ENCODE results near the gene APOC1. TPM values are rescaled to one million over a fixed set of nuclear protein-coding genes. Genes with fewer than 3 reads are reported as not detected.

APOC1 gene
- total and polyA plus RNA-seq, 9 donors, result 14.4 to 625 (median 47.4) TPM

DNA sequence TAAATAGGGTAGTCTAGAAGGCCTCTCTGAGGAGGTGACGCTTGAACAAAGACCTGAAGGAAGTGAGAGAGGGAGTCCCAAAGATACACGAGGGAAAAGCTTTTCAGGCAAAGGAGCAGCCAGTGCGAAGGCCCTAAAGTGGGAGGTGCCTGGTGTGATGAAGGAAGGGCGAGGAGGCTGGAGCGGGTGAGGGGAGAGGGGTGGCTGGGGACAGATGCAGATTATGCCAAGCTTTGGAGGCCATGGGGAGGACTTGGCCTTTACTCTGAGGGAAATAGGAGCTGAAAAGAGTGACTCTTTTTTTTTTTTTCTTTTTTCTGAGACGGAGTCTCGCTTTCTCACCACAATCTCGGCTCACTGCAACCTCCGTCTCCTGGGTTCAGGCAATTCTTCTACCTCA, 43.7 kb downstream of the APOC1 start:
- peaks cover 11% of the 10 kb centered on the region for H3K4me1 ChIP-seq (ENCODE audit: insufficient read depth)
- H3K9me3 ChIP-seq, result no peaks in the 10 kb centered on the region
- no peak for DNase-seq
- intact Hi-C loops (cut with DNase I), result no loop called here
- H3K27me3 ChIP-seq, result no peaks in the 10 kb centered on the region
- whole genome bisulfite sequencing, 3 donors, result 78 to 82% (median 79%) methylated on average over 9 of the region's 9 CpGs
- H3K36me3 ChIP-seq, result no peaks in the 10 kb centered on the region
- H3K4me3 ChIP-seq, result no peak overlapping the region
- H3K27ac ChIP-seq, result no peak overlapping the region
- TF ChIP-seq POLR2A (IDR thresholded peaks at IDR 0.05), result no peak
- TF ChIP-seq EP300 (IDR thresholded peaks at IDR 0.05), result no peak

DNA sequence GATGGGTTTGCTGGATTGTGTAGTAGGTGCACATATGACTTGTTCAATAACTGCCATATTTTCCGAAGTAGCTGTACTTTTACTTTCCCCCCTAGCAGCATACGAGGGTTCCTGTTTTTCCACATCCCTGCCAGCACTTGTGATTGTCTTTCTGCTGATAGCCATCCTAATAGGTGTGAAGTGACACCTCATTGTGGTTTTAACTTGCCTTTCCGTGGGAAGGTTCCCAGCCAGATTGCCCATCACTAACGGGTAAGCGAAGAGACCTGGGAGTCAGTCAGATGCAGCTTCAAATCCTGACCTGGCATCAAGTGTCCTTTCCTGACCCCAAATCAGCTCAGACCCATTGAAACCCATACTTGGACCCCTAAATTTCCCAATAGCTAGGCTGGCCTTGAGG, 45.3 kb downstream of the APOC1 start:
- no peak for DNase-seq
- peaks cover 11% of the 10 kb centered on the region for H3K4me1 ChIP-seq (ENCODE audit: insufficient read depth)
- intact Hi-C loops (cut with DNase I), result no loop called here
- no peak overlapping the region for H3K27ac ChIP-seq
- TF ChIP-seq, protein P1, sequence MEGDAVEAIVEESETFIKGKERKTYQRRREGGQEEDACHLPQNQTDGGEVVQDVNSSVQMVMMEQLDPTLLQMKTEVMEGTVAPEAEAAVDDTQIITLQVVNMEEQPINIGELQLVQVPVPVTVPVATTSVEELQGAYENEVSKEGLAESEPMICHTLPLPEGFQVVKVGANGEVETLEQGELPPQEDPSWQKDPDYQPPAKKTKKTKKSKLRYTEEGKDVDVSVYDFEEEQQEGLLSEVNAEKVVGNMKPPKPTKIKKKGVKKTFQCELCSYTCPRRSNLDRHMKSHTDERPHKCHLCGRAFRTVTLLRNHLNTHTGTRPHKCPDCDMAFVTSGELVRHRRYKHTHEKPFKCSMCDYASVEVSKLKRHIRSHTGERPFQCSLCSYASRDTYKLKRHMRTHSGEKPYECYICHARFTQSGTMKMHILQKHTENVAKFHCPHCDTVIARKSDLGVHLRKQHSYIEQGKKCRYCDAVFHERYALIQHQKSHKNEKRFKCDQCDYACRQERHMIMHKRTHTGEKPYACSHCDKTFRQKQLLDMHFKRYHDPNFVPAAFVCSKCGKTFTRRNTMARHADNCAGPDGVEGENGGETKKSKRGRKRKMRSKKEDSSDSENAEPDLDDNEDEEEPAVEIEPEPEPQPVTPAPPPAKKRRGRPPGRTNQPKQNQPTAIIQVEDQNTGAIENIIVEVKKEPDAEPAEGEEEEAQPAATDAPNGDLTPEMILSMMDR (IDR thresholded peaks at IDR 0.05), result no peak
- TF ChIP-seq EP300 (IDR thresholded peaks at IDR 0.05), result no peak
- TF ChIP-seq POLR2A (IDR thresholded peaks at IDR 0.05), result no peak
- no peaks in the 10 kb centered on the region for H3K36me3 ChIP-seq
- 71 to 78% (median 75%) methylated on average over 5 of the region's 5 CpGs for WGBS, 3 donors
- no peaks in the 10 kb centered on the region for H3K9me3 ChIP-seq
- no peak overlapping the region for H3K4me3 ChIP-seq
- H3K27me3 ChIP-seq, result no peaks in the 10 kb centered on the region

DNA sequence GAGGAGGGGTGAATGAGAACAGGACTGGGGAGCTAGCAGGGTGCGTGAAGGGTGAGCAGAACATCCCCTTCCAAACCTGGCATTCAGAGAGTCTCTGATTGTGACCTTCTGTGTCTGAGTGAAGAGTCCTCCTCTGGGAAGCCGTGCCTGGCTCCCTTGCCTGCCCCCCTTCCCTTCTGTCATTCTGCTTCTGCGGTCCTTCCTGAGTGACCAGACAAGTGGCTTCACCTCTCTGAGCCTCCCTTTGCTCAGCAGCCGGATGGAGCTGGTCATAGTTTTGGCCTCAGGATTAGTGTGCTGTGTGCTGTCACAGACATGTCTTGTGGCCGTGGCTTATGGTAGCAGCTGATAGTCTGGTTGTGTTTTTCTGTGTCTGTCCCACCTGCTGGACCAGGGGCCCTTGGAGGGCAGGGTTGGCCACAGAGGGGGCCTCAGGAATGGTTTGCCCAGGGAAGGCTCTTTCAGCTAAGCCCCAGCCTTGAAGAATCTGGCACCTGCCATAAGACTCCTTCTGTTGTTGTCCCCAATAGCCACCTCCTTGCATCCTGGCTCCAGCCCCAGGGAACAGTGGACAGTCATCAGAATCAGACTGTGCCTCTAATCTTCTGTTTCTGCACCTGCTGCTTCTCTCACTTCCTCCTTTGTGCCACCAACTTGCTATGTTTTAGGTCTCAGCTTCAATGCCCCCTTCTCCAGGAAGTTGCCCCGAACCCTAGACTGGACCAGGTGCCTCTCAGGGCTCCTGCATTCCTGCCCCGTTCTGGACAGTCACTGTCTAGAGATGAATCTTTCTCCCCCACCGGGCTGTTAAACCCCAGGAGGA, 46.7 kb downstream of the APOC1 start:
- intact Hi-C loops (cut with DNase I), result no loop called here
- H3K36me3 ChIP-seq, result no peaks in the 10 kb centered on the region
- TF ChIP-seq POLR2A (IDR thresholded peaks at IDR 0.05) (no peak), EP300 (IDR thresholded peaks at IDR 0.05) (no peak)
- TF ChIP-seq, protein P1 (IDR thresholded peaks at IDR 0.05), result no peak
- H3K4me1 ChIP-seq (ENCODE audit: insufficient read depth), result peaks cover 8% of the 10 kb centered on the region
- no peak overlapping the region for H3K4me3 ChIP-seq
- no peaks in the 10 kb centered on the region for H3K9me3 ChIP-seq
- DNase-seq, result no peak
- H3K27ac ChIP-seq, result no peak overlapping the region
- WGBS, 3 donors, result 76 to 77% (median 76%) methylated on average over 8 of the region's 8 CpGs
- no peaks in the 10 kb centered on the region for H3K27me3 ChIP-seq

DNA sequence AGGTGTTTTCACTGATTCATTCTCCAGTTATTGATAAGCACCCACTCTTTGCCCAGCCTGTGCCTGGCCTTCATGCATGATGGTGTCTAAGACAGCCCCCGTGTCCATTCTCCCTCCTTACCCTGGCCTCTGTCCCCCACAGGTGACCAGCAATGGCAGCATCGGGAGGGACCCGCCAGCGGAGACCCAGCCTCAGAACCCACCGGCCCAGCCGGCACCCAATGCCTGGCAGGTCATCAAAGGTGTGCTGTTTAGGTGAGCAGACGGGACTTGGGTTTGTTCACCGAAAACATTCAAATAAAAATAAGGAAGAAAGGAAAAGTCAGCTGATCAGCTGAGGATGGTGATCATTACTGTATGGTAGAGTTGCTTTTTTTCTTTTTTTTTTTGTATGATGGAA, 47.4 kb downstream of the APOC1 start:
- TF ChIP-seq POLR2A (IDR thresholded peaks at IDR 0.05), result no peak
- Histone ChIP-seq H3K4me3 (no peak overlapping the region), H3K4me1 (ENCODE audit: insufficient read depth) (peaks cover 3% of the 10 kb centered on the region), H3K27ac (no peak overlapping the region), H3K9me3 (no peaks in the 10 kb centered on the region), H3K27me3 (no peaks in the 10 kb centered on the region), H3K36me3 (no peaks in the 10 kb centered on the region)
- no peak for DNase-seq
- intact Hi-C loops (cut with DNase I), result no loop called here
- 83 to 85% (median 84%) methylated on average over 8 of the region's 8 CpGs for WGBS, 3 donors

DNA sequence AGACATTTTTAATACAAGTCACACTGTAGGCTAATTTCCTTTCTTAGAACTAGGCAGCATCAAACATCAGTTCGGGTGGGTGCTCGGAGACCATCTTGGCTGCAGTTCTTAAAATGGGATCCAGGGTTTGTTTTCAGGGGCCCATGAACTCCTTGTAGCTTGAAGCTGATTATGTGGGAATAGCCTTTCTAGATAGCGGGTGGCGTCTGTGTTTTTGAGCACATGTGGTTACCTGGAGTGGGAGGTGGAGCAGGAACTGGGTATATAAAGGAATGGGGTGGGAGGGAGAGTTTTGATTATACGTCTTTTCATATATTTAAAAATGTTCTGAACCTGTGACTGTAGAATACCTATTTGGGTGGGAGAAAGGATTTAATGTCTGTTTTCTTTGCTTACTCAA, 53.7 kb downstream of the APOC1 start:
- Histone ChIP-seq H3K27me3 (no peaks in the 10 kb centered on the region), H3K36me3 (no peaks in the 10 kb centered on the region), H3K4me1 (ENCODE audit: insufficient read depth) (no peaks in the 10 kb centered on the region), H3K9me3 (no peaks in the 10 kb centered on the region), H3K27ac (no peak overlapping the region), H3K4me3 (no peak overlapping the region)
- WGBS, 3 donors, result 85 to 88% (median 87%) methylated on average over 5 of the region's 5 CpGs
- DNase-seq, result no peak
- intact Hi-C loops (cut with DNase I), result no loop called here
- no peak for TF ChIP-seq EP300 (IDR thresholded peaks at IDR 0.05)
- no peak for TF ChIP-seq POLR2A (IDR thresholded peaks at IDR 0.05)
- TF ChIP-seq, protein P1 (IDR thresholded peaks at IDR 0.05), result no peak

Measured in ovary (tissue), 9 donors.